ENCODE results near the gene PTPRK. TPM values are rescaled to one million over a fixed set of nuclear protein-coding genes. Genes with fewer than 3 reads are reported as not detected.

The PTPRK gene
- total and polyA plus RNA-seq, 2 of the 8 experiments (the other 6 are each of a cell fraction or from before 2014, with no cell fraction given), result 11.4 to 47.3 TPM

DNA sequence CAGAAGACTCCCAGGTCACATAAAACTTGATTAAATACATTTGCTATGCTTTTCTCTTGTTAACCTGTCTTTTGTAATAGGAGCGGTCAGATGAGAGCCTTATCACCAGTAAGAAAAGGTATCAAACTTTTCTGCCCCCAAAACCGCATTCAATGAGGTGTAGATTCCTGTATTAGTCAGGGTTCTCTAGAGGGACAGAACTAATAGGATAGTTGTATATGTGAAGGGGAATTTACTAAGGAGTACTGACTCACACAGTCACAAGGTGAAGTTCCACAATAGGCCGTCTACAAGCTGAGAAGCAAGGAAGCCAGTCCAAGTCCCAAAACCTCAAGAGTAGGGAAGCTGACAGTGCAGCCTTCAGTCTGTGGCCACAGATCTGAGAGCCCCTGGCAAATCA is 32.7 kb downstream of the PTPRK start (continued):
- no peak for TF ChIP-seq CTCF (IDR thresholded peaks at IDR 0.05; ENCODE audit: control extremely low read depth in 1 of 3, insufficient read depth in 1 of 3, low read depth in 1 of 3, low read length in 3 of 3)
- TF ChIP-seq ATF3 (IDR thresholded peaks at IDR 0.05; ENCODE audit: insufficient read depth, low read depth, low read length), result no peak
- no peak for TF ChIP-seq FOSL1 (IDR thresholded peaks at IDR 0.05; ENCODE audit: insufficient read depth, low read depth, low read length)
- no peak for TF ChIP-seq CREB1 (IDR thresholded peaks at IDR 0.05)
- no peak for TF ChIP-seq RBBP5 (IDR thresholded peaks at IDR 0.05; ENCODE audit: borderline replicate concordance, low read depth, low read length)
- no peak for TF ChIP-seq BCL11A (IDR thresholded peaks at IDR 0.05; ENCODE audit: low read depth in 2 of 2, low read length in 2 of 2)
- TF ChIP-seq TAF7 (optimal IDR thresholded peaks at IDR 0.05; ENCODE audit: borderline replicate concordance, low read depth, low read length), result no peak
- no peak for TF ChIP-seq SUZ12 (IDR thresholded peaks at IDR 0.05; ENCODE audit: low read length)
- no peak for TF ChIP-seq PHF8 (conservative IDR thresholded peaks at IDR 0.05; ENCODE audit: low read depth, low read length)
- no peak for TF ChIP-seq CHD1 (IDR thresholded peaks at IDR 0.05; ENCODE audit: low read depth, low read length)
